Nephron progenitor cell (in vitro differentiated cells): ENCODE results near the gene DACH1.
A peak's percentile ranks its signal among the peaks of the same experiment; 100 is the strongest.

Experiments used
- DNase-seq: peaks from one replicate; pipeline ENCODE4 v3.0.0; 2021
- H3K27ac Mint-ChIP-seq: 2 replicates; pipeline ENCODE4 v1.8.0; 2021; ENCODE audit warnings: mild to moderate bottlenecking, moderate library complexity, mixed read lengths
- H3K27me3 Mint-ChIP-seq: 2 replicates; pipeline ENCODE4 v1.8.0; 2021; ENCODE audit warnings: mild to moderate bottlenecking, low read depth, mixed read lengths; ENCODE audit not compliant: poor library complexity
- H3K36me3 Mint-ChIP-seq: 2 replicates; pipeline ENCODE4 v1.8.0; 2021; ENCODE audit warnings: low read depth, mixed read lengths
- H3K4me1 Mint-ChIP-seq: 2 replicates; pipeline ENCODE4 v1.8.0; 2021; ENCODE audit warnings: mixed read lengths
- H3K4me3 Mint-ChIP-seq: 2 replicates; pipeline ENCODE4 v1.8.0; 2021; ENCODE audit warnings: mild to moderate bottlenecking, moderate library complexity, mixed read lengths
- H3K9me3 Mint-ChIP-seq: 2 replicates; pipeline ENCODE4 v1.8.0; 2021; ENCODE audit warnings: mild to moderate bottlenecking, moderate library complexity, mixed read lengths
- CTCF ChIP-seq: fragments of 200-600 bp; sonication (generic); IDR thresholded peaks from 2 replicates; pipeline ENCODE4 v1.5.0; 2021; ENCODE audit warnings: antibody characterized with exemption

The DACH1 gene

GRCh38 chr13:71659404-71659803, 207.6 kb downstream of the DACH1 start:
- Mint-ChIP-seq H3K27ac (peak overlapping the region; percentile 69), H3K4me3 (no peak overlapping the region), H3K27me3 (no peaks in the 10 kb centered on the region), H3K36me3 (peaks cover 8% of the 10 kb centered on the region), H3K9me3 (no peaks in the 10 kb centered on the region), H3K4me1 (peaks cover 14% of the 10 kb centered on the region)
- TF ChIP-seq CTCF, result no peak
- no peak for DNase-seq

- peak overlapping the region; percentile 55 for H3K27ac Mint-ChIP-seq
- peaks cover 33% of the 10 kb centered on the region for H3K36me3 Mint-ChIP-seq
- H3K9me3 Mint-ChIP-seq, result no peaks in the 10 kb centered on the region
- H3K4me3 Mint-ChIP-seq, result no peak overlapping the region
- TF ChIP-seq CTCF, result no peak
- peaks cover 44% of the 10 kb centered on the region for H3K4me1 Mint-ChIP-seq
- H3K27me3 Mint-ChIP-seq, result no peaks in the 10 kb centered on the region
- DNase-seq, result no peak
These were observed 221.5 kb downstream of the DACH1 start for GRCh38 chr13:71645467-71645866.

- H3K4me3 Mint-ChIP-seq, result no peak overlapping the region
- no peak for DNase-seq
- H3K9me3 Mint-ChIP-seq, result no peaks in the 10 kb centered on the region
- H3K27me3 Mint-ChIP-seq, result no peaks in the 10 kb centered on the region
- H3K36me3 Mint-ChIP-seq, result peaks cover 33% of the 10 kb centered on the region
- H3K4me1 Mint-ChIP-seq, result peaks cover 53% of the 10 kb centered on the region
- TF ChIP-seq CTCF, result no peak
- peak overlapping the region; percentile 55 for H3K27ac Mint-ChIP-seq
These were observed 222.4 kb downstream of the DACH1 start for GRCh38 chr13:71644579-71644978.

- Mint-ChIP-seq H3K9me3 (no peaks in the 10 kb centered on the region), H3K27me3 (no peaks in the 10 kb centered on the region), H3K36me3 (peaks cover 27% of the 10 kb centered on the region), H3K27ac (peak overlapping the region; percentile 55), H3K4me1 (peaks cover 62% of the 10 kb centered on the region), H3K4me3 (peak overlapping the region; percentile 11)
- no peak for DNase-seq
- no peak for TF ChIP-seq CTCF
These were observed 223.6 kb downstream of the DACH1 start for GRCh38 chr13:71643448-71643860.

- Mint-ChIP-seq H3K4me3 (no peak overlapping the region), H3K27me3 (no peaks in the 10 kb centered on the region), H3K27ac (no peak overlapping the region), H3K36me3 (peaks cover 22% of the 10 kb centered on the region), H3K4me1 (peaks cover 72% of the 10 kb centered on the region), H3K9me3 (no peaks in the 10 kb centered on the region)
- DNase-seq, result no peak
- TF ChIP-seq CTCF, result no peak
These were observed 228.3 kb downstream of the DACH1 start for GRCh38 chr13:71638751-71639150.

- TF ChIP-seq CTCF, result no peak
- peaks cover 63% of the 10 kb centered on the region for H3K4me1 Mint-ChIP-seq
- peak overlapping the region; percentile 73 for H3K27ac Mint-ChIP-seq
- H3K27me3 Mint-ChIP-seq, result no peaks in the 10 kb centered on the region
- H3K36me3 Mint-ChIP-seq, result peaks cover 29% of the 10 kb centered on the region
- no peak overlapping the region for H3K4me3 Mint-ChIP-seq
- H3K9me3 Mint-ChIP-seq, result no peaks in the 10 kb centered on the region
- no peak for DNase-seq
These were observed 232.2 kb downstream of the DACH1 start for GRCh38 chr13:71634602-71635443.
